Activated CD4-positive, alpha-beta T cell treated with anti-CD3 and anti-CD28 coated beads for 1 hour (primary cell): ENCODE results near the gene FAM186B.

Experiments used
- DNase-seq: peaks from one replicate; pipeline ENCODE4 v3.0.0-alpha.2; 2020

Gene FAM186B

DNA sequence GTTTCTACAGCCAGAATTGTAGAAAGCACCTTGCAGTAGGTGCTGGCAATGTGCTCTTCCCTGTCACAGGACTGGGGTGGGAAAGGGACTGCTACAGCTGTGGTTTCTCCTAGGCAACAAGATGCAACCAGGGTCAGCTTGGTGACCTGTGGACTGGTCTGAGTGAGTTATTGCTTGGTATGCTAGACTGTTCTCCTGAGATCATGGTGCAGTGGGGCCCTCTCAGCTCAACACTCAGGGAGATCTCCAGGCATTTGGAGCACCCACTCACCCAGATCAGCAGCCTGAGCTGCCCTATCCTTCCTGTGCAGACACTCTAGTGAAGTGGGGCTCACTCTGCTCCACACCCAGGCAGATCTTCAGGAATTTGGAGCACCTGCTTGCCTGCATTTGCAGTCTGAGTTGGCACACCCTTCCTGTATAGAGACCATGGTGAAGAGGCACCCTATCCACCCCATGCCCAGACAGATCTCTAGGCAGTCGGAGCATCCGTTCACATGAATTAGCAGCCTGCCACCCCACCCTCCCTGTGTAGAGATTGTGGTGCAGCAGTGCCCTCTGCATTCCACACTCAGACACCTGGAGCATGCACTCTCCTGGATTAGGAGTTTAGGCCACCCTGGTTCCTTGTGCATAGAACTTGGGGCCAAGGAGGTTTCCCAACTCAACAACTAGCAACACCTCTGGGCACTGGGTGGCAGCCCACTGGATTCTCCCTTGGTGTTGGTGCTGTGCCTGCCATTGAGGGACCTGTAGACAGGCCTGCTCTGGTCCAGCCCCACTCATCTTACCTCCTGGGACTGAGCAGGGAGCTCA lies 3.8 kb upstream of the FAM186B start:
- DNase-seq, result no peak

DNA sequence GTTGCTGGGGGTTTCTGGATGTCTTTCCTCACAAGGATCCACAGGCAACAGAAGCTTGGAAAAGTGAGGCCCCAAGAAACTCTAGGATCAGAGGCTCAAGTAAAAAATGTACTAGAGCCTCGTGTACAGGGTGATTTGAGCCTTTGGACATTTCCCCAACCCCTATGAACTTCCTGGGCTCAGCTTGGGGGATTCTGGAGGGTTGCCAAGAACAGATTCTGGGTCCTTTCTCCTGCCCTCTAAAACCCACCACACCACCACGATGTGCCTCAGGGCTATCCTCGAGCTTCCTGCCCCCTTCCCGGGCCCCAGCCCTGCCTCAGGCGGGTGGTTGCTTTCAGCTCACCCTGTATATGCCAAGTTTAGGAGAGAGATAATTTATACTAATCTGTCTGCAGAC lies 583 bp downstream of the FAM186B start:
- no peak for DNase-seq

DNA sequence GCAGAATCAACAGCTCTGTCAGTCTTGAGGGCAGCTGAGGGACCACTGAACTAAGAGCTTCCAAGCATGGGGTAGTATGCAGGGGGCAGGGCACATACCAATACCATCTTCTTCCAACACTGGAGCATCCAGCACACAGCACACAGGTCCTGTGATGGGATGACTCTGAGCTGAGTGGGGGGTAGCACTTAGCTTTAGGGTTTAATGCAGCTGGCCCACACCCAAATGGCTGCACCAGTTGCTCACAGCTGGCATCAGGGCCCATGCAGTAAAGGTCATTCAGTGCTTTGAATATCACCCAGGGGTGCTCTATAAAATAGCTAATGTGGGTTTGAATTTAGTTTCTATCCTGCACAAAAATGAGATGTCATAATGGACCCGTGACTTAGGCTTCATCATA lies 1.7 kb downstream of the FAM186B start:
- DNase-seq, result no peak

DNA sequence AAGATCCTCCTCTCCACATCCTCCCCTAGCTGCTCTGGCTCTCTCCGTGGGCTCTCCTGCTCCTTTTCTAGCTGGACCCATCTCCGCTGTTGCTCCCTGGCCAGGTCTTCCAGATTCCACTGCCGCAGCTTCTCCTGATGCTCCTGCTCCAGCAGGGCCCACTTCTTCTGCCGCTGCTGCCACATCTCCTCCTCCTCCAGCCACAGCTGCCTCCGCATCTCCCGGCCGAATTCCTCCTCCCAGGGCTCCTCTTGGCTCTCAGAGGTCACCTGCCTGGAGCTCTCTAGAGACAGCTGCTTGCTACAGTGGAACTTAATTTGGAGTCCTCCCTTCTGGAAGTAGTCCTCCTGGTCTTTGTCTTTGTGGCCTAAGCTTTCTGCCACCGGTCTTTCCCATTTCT lies 5.5 kb downstream of the FAM186B start:
- DNase-seq, result no peak

DNA sequence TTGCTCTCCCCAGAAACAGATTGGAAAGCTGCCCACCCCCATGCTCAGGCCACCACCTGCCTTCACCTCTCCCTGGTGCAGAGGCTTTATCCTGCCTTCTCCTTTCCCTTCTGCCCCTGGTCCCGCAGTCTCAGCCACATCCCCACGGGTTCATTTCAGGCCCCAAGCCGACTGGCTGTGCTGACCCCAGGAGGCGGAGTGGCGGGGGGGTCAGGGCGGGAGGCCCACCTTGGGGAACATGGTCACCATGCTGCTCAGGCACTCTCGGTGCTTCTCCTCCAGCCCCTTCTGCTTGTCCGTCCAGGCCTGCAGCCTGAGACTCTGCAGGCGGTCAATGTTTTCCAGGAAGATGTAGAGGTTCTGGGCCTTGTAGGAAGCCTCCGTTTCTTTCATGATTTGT lies 6.9 kb downstream of the FAM186B start:
- DNase-seq, result no peak

DNA sequence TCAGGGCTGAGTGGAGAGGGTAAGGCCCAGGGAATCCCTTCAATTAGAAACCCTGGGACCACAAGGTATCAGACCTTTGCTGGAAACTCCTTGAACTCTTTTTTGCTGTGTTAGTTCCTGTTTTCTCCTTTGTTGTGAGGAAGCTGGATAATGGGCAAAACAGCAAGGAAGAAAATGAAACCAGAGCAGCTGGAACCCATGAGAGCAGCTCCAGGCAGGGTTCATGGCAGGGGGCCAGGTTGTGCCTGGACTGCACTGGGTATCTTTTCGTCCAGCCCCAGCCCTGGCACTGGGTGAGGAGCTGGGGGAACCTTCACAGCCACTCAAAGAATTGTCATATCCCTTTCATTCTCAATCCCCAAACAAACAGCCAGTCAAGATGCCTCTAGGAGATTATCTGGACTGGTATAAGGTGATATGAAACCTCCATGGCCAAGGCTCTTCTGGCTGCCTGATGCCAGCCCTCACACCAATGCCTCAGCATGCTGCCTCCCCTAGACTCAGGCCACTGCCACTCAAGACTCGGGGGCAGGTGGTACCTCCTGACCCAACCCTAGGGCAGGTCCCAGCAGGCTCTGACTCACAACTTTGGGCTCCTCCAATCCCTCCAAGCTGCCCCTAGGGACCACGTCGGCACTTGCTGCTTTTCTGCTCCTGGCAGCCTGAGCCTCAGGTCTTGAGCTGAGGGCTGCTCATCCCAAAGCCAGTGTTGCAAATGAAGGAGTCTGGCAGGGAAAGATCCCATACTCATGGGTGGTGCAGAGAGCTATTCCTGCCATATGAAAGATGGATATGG lies 16.5 kb downstream of the FAM186B start:
- no peak for DNase-seq

DNA sequence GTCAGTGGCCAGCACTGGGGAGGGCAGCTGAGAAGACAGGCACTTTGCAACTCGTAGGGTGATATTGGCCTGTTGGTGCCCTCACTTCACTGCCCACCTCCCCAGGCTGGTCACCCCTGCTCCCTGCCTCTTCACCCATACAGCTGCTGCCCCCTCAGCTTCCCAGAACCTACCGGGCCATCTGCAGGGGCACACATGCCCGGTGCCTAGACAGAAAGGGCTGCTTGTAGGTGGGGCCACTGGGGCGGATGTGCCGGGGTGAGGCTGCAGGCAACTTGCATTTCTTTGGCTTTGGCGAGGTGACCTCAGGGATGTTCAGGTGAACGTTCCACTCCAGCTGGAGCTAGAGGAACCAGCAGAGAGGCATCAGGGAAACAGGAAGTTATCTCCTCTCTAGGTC lies 17.2 kb downstream of the FAM186B start:
- no peak for DNase-seq

DNA sequence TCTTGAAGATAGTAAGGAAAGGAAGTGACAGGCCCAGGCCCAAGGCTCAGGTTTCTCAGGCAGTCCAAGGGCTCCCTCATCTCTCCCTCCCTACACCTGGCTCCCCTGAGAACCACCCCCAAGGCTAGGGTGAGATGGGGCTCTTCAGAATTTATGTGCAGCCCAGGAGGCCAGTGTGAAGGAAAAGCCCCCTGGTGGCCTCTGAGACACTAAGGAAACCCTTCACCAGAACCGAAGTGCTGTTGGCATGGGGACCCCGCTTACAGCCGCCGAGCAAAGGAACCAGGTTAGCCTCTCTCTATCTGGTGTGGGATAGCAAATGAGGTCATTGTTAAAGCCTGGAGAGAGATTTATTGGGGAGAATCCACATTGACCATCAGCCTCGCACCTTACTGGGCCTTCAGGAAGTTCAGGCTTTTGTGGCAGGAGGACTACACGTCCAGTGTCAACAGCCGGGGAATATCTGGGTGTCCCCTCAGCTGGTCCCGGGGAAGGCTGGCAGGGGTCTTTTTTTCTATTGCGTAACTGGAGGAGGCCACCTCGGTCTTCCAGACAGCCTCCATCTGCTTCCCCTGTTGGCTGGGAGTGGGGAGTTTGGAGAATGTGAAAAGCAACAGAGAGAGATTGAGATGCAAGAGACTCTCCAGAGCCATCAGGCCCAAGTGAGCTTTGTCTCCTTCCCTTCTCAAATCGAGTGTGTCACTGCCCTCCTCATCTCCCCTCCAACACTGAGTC lies 18.1 kb downstream of the FAM186B start:
- DNase-seq, result no peak

DNA sequence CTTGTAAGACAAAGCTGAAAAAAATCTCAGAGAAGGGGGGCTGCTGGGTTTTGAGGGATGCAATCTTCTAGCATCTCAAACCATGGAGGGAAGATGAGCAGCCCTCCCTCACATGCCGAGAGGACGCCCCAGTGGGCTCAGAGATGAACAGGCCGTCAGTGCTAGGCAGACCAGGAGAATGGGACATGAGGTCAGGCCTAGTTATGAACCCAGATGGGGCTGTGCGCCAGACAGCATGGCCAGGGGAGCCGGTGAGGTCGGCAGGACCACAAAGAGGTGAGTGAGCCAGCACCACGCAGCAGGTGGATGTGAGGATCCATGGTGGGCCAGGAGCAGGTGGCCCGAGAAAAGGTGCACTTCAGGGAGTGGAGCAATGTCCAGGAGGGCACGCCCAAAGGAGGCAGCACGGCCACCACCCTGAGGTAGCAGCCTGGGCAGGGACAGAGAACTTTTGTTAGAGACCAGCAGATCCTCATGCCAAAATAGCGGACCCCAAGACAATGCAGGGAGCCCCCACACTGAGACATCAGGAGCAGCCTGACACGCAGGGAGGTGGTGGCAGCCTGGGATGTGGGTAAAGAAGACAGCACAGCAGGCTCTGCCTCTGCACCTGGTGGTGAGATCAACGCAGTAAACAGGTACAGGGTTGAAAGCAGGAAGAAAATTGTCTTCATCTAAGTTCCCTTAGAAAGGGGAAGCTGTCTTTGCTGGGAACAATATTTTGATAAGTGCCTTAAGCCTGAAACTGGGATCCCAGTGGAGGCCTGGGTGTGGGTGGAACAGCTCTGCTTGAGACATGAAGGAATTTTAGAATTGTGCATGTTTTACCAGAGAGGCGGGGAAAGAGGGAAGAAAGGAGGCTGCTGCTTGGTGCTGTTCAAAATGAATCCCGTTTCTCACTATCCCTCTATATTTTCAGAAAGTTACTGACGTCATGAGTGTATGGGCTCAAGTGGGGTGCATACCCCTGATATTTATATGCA lies 19.7 kb downstream of the FAM186B start:
- DNase-seq, result no peak

DNA sequence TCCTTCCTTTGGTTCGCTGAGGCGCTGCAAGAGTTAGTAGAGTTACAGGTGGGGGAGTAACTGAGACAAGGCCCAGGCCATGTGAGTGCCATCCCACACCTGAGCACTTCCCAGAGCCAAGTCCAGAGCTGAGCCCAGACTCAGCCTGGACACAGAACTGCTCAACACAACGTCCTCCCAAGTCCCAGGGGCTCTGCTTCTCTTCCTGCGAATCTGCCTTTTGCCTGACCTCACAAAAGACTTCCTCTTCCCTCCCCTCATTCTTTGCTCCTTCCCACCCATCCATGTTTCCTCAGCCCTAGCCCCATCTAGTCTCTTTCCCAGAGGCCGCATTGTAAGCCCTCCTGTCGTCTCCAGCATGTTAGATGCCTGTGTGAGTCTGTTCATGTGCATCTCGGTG lies 20.8 kb downstream of the FAM186B start:
- no peak for DNase-seq

DNA sequence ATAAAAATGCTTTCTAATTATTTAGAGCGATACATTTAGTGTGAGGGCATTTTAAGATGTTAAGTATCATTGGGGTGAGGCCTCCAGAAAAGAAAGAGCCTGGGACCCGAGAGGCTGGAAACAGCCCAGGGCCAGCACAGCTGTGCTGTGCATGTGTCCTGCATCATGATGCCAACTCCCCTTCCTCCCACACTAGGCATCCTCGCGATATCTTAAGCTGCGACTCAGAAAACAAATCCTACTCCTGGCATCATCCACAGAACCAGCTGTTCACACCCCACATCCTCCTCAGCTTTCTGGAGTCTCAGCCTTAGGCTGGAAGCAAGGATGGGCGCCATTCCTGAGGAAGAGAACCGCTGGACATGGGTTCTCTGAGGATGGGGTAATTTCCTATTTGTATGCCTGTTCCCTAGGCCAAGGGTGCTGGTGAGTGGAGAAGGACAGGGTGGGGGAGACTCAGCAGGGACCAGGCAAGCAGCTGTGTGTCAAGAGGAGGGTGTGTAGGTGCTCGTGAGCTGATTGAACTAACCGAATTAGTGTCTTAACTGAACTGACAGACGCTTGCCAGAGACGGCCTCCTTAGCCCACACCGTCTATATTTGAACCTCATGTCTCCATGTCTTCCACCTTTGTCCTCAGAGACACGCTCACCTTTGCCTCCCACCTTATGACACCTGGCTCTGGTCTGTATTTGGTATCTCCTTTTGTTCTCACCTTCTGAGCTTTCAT lies 21.9 kb downstream of the FAM186B start:
- DNase-seq, result no peak

DNA sequence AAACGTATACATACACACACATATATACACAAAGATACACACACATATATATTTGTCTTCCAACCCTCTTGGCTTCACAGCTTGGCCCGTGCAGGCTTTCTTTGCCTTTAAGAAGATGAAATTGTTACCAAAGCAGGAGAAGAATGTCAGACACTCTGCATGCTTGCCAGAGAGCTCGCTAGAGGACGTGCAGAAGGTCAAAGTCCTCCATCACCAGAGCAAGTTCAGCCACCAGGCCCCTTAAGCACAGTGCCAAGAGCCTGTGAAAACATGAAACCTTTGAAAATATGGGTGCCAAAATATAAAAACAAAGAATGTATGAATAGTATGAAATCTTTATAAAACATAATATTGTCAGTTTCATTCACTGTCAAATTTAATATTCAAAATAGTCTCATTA lies 22.6 kb downstream of the FAM186B start:
- DNase-seq, result no peak

DNA sequence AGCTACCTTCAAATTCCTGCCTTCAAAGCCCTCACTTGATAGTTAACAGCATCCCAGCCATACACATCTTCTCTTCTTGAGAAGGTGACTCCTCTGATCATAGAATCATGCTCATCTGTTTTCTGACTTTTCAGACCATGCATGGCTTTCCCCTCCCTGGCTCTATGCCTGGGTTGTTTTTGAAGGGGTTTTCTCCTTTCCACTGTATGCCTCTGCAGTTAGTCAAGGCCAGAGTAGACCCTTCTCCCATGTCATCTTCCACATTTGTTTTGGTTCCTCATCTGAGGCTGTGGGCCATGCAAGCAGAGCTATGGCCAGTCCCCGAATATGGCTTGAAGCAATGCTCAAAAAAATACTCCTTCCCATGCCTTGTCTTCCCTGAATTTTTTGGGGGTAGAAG lies 23.2 kb downstream of the FAM186B start:
- no peak for DNase-seq

DNA sequence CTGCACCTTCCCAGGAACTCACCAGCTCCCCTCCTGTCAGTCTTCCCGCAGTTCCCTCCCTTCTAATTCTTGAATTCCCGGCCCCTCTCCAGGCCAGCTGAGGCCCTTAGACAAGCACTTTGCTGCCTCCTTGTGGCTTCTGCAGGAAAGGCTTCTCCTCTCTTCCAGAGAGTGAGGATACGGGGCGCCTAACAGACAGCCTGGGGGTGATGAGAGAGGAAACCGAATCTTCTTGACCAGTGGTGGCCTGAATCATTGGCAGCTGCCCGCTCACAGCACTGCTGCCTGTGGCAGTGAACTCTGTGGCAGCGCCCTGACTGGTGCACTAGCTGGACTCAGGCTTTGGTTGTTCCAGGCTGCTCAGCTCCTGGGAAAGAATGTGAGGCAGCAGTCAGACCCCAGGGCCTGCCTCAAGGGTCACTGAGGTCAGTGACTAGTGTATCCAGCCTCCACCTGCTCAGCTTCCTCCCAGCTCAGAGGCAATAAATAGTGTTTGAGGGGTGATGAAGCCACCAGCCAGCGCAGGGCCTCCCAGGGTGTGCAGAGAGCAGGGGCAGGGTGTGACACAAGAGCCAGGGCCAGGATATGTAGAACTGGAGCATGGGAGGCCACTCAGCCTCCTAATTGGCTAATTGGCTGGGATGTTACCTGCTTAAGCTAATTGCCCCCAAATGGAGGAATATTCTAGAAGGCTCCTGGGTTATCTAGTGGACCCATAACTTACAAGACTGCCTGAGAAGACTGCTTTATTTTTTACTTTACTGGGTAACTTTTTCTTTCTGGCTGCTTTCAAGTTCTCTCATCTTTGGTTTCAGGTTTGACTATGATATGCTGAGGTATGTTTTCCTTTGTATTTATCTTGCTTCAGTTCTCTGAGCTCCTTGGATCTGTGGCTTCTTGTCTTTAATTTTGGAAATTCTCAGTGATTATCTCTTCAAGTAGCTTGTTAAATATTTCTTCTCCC lies 24.6 kb downstream of the FAM186B start:
- peak; percentile 23 for DNase-seq

DNA sequence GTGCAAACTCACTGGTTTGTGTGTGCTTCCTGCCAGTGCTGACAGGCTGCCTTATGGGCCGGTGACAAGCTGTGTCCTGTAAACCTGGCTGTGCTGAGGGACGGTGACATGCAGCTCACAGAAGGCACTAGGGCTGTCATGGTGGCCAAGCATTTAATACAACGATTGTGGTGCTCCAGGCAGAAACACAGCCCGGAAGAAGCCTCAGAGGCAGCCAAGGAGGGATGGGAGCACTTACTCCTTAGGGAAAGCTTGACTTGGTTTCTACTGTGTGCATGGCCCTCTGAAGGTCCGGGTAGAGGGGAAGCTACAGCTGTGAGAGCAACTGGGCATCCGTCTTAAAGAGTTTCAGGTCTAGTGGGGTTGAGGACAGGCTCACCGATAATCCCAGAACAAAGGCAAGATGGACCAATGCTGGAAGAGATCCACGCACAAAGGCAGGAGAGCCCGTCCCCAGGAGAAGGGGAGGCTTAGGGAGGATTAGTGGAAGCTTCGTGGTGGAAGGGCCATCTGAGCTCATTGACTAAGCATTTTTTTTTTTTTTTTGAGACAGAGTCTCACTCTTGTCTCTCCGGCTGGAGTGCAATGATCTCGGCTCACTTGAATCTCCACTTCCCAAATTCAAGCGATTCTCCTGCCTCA lies 26.8 kb downstream of the FAM186B start:
- no peak for DNase-seq

DNA sequence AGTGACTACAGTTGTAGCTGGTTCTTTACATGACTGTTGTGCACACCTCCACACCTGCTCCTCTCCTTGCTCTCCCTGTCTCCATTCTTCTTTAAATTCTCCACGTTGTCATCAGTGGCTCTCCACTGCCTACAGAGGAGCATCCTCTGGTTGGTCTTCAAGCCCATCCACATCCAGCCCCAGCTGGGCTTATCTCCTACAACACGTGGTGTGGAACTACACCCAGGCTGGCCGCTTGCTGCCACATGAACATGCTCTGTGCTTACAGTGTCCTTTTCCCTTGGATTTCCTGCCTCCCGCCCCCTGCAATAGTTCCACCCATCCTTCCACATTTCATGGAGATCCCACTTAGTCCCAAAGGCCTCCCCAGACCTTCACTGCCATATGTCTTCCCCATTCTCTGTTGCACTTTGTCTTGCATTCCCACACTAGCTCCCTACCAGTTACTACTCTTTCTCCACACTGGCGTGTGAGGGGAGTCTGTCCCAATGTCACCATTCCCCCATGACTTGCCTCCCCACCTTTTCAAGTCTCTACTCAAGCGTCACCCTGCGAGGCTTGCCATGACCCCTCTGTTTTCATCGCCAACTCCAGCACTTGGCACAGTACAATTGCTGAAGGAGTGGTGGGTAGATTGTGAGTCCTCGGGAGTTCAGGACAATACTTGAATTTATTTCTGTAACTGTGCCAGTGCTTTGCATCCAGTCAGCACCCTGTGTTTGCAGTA lies 27.7 kb downstream of the FAM186B start:
- DNase-seq, result no peak

DNA sequence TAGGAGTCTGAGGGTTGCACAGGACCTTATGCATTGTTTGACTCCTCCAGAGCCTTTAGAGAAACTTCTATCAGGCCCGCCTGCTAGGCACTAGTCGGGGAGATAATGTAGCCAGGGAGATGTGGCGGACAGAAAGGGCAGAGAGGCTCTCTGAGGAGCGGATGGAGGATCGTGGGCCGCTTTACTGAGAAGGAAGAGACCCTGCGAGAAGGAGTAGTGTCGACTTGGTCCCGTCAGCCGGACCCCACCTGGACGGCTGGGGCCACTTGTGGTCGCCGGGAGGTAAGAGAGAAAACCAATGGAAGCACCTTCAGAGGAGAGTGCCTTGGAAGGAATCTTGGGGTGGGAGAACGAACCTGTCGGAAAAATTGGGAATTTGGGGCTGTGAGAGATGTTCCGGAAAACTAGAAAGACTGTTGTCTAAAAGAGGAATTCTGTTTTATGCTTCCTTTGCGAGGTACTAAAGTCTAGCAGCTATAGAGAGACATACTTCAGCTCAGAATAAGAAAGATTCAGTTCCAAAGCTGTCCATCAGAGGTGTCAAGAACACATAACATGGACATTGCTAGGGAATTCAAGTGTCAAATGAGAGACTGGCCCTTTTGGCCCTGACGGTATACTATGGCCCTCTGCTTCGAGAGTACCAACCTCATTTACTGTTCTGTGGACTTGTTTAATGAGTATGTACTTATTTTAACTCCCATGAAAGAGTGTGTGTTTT lies 36.8 kb downstream of the FAM186B start:
- no peak for DNase-seq

DNA sequence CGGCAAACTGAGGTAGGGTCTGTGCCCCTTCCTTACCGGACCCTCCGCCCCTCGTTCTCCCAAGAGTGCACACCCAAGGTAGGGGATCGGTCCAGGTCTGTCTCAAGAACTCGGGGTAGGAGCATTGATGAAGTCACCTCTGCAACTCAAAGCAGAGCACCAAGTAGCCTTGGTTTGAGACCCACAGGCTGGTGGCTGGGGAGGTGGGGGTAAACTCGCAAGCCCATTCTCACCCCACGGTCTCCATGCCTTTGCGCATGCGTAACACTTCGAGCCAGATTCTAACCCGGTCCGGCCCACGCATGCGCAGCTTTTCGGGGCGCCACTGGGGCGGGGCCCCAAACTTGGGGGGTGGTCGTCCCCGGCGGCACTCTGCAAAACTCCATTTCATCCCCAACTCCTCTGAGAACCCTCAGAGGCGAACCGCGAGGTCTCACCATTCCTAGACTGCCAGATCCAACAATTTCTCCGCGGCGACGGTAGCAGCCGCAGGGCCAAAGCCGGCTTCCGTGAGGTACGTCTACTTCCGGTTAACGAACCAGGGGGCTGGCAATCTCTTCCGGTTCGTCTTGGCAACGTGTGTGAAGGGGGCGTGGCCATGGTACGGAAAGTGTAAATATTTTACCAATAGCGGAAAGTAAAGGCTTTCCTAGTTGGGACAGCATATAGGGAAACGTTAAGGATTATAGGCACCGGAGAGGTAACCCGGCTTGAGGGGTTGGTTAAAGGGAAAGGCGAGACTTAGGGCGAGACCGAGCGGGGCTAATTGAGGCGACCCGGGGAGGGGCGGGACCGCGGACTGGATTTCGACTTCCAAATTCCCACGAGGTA lies 37.6 kb downstream of the FAM186B start, which contains the start of gene MCRS1:
MCRS1 (minus strand) TSS at position 532 of the 831 bp plus-strand sequence. CDS start 1,411 bp downstream, outside the sequence.
- peak; percentile 85 for DNase-seq
